ENCODE data around the gene BZW1. TPM values are rescaled to one million over a fixed set of nuclear protein-coding genes. Genes with fewer than 3 reads are reported as not detected.

The BZW1 gene
- total RNA-seq, 1 donor from 2014 or later, result 302 TPM

- Mint-ChIP-seq H3K4me1 (ENCODE audit: unreplicated experiment) (no peaks in the 10 kb centered on the region), H3K36me3 (ENCODE audit: low read depth, unreplicated experiment) (no peaks in the 10 kb centered on the region), H3K4me3 (ENCODE audit: unreplicated experiment) (no peak overlapping the region), H3K27me3 (ENCODE audit: unreplicated experiment) (peaks cover 1% of the 10 kb centered on the region), H3K9me3 (ENCODE audit: unreplicated experiment) (no peaks in the 10 kb centered on the region), H3K27ac (ENCODE audit: unreplicated experiment) (no peak overlapping the region)
- no peak for DNase-seq (ENCODE audit: low spot score)
- TF ChIP-seq CTCF (IDR thresholded peaks at IDR 0.05; ENCODE audit: unreplicated experiment), result no peak
Measured at GRCh38 chr2:200774920-200775319, 36.8 kb upstream of the BZW1 start.

GRCh38 chr2:200777275-200777674 is 34.4 kb upstream of the BZW1 start:
- Mint-ChIP-seq H3K27me3 (ENCODE audit: unreplicated experiment) (peaks cover 1% of the 10 kb centered on the region), H3K9me3 (ENCODE audit: unreplicated experiment) (no peaks in the 10 kb centered on the region), H3K36me3 (ENCODE audit: low read depth, unreplicated experiment) (no peaks in the 10 kb centered on the region), H3K4me3 (ENCODE audit: unreplicated experiment) (no peak overlapping the region), H3K27ac (ENCODE audit: unreplicated experiment) (no peak overlapping the region), H3K4me1 (ENCODE audit: unreplicated experiment) (no peaks in the 10 kb centered on the region)
- no peak for DNase-seq (ENCODE audit: low spot score)
- TF ChIP-seq CTCF (IDR thresholded peaks at IDR 0.05; ENCODE audit: unreplicated experiment), result no peak

GRCh38 chr2:200778038-200778437 is 33.7 kb upstream of the BZW1 start:
- H3K27ac Mint-ChIP-seq (ENCODE audit: unreplicated experiment), result no peak overlapping the region
- DNase-seq (ENCODE audit: low spot score), result no peak
- no peaks in the 10 kb centered on the region for H3K9me3 Mint-ChIP-seq (ENCODE audit: unreplicated experiment)
- no peaks in the 10 kb centered on the region for H3K36me3 Mint-ChIP-seq (ENCODE audit: low read depth, unreplicated experiment)
- H3K27me3 Mint-ChIP-seq (ENCODE audit: unreplicated experiment), result peaks cover 1% of the 10 kb centered on the region
- no peaks in the 10 kb centered on the region for H3K4me1 Mint-ChIP-seq (ENCODE audit: unreplicated experiment)
- TF ChIP-seq CTCF (IDR thresholded peaks at IDR 0.05; ENCODE audit: unreplicated experiment), result no peak
- no peak overlapping the region for H3K4me3 Mint-ChIP-seq (ENCODE audit: unreplicated experiment)

GRCh38 chr2:200779214-200779613 is 32.5 kb upstream of the BZW1 start:
- H3K27ac Mint-ChIP-seq (ENCODE audit: unreplicated experiment), result no peak overlapping the region
- H3K36me3 Mint-ChIP-seq (ENCODE audit: low read depth, unreplicated experiment), result no peaks in the 10 kb centered on the region
- H3K4me3 Mint-ChIP-seq (ENCODE audit: unreplicated experiment), result no peak overlapping the region
- H3K9me3 Mint-ChIP-seq (ENCODE audit: unreplicated experiment), result no peaks in the 10 kb centered on the region
- DNase-seq (ENCODE audit: low spot score), result no peak
- H3K4me1 Mint-ChIP-seq (ENCODE audit: unreplicated experiment), result no peaks in the 10 kb centered on the region
- H3K27me3 Mint-ChIP-seq (ENCODE audit: unreplicated experiment), result peaks cover 1% of the 10 kb centered on the region
- TF ChIP-seq CTCF (IDR thresholded peaks at IDR 0.05; ENCODE audit: unreplicated experiment), result no peak

GRCh38 chr2:200781616-200782015 is 30.1 kb upstream of the BZW1 start:
- TF ChIP-seq CTCF (IDR thresholded peaks at IDR 0.05; ENCODE audit: unreplicated experiment), result no peak
- Mint-ChIP-seq H3K9me3 (ENCODE audit: unreplicated experiment) (no peaks in the 10 kb centered on the region), H3K27me3 (ENCODE audit: unreplicated experiment) (peaks cover 1% of the 10 kb centered on the region), H3K4me1 (ENCODE audit: unreplicated experiment) (no peaks in the 10 kb centered on the region), H3K27ac (ENCODE audit: unreplicated experiment) (no peak overlapping the region), H3K4me3 (ENCODE audit: unreplicated experiment) (no peak overlapping the region), H3K36me3 (ENCODE audit: low read depth, unreplicated experiment) (no peaks in the 10 kb centered on the region)
- no peak for DNase-seq (ENCODE audit: low spot score)
